Endothelial cell of umbilical vein (primary cell): ENCODE results near the gene FLVCR2. TPM values are rescaled to one million over a fixed set of nuclear protein-coding genes. Genes with fewer than 3 reads are reported as not detected.

Source experiments
- BruUV-seq: library from RNA; stranded (reverse); fragments of 400-500 nt; replicated peaks from 2 replicates; lab custom pipeline; 2021; lab: Mats Ljungman, UMichigan
- CTCF ChIA-PET: fragments of 300-600, 350-600 bp; sonication (Branson Sonifier 250); formaldehyde crosslinking; loops from one replicate; lab custom pipeline; 2021; ENCODE audit warnings: antibody characterized with exemption, inconsistent platforms; lab: Charles Lee
- POLR2A ChIA-PET: fragments of 300-600, 350-600 bp; sonication (Branson Sonifier 250); formaldehyde crosslinking; loops from one replicate; lab custom pipeline; 2021; ENCODE audit warnings: antibody characterized with exemption, inconsistent platforms; lab: Charles Lee
- DNase-seq: peaks from one replicate; pipeline ENCODE4 v3.0.0-alpha.2; 2011; ENCODE audit warnings: low read depth, low spot score
- FAIRE-seq: peaks from 2 replicates; lab custom pipeline; 2011; peaks lifted over from hg19 to GRCh38; lab: Jason Lieb, UNC
- H2AFZ ChIP-seq: 2 replicates; pipeline ENCODE4 v1.6.0; 2012; ENCODE audit warnings: low read depth, low read length, control low read depth, inconsistent platforms
- H3K27ac ChIP-seq: 2 replicates; pipeline ENCODE4 v1.5.1; 2011; ENCODE audit warnings: low read depth, mild to moderate bottlenecking, control low read depth, low read length, moderate library complexity; ENCODE audit not compliant: insufficient read depth
- H3K27me3 ChIP-seq, 2 experiments: 2 replicates each; pipeline versions ENCODE4 v1.6.0 to v1.6.1; 2011; ENCODE audit warnings: low read length in 2 of 2, mixed read lengths in 1 of 2; ENCODE audit not compliant: control insufficient read depth in 2 of 2, insufficient read depth in 2 of 2
- H3K36me3 ChIP-seq, 2 experiments: 2 replicates in 1 of 2; 3 replicates in 1 of 2; pipeline ENCODE4 v1.5.1; 2011; ENCODE audit warnings: low read length in 2 of 2, mild to moderate bottlenecking in 1 of 2, moderate library complexity in 1 of 2; ENCODE audit not compliant: control insufficient read depth in 2 of 2, insufficient read depth in 2 of 2; ENCODE audit errors: extremely low read depth in 1 of 2
- H3K4me1 ChIP-seq: 3 replicates; pipeline ENCODE4 v1.5.1; 2011; ENCODE audit warnings: mild to moderate bottlenecking, low read length; ENCODE audit not compliant: control insufficient read depth, insufficient read depth; ENCODE audit errors: extremely low read depth
- H3K4me2 ChIP-seq: 2 replicates; pipeline ENCODE4 v1.6.1; 2011; ENCODE audit warnings: low read length, control low read depth, mixed read lengths; ENCODE audit not compliant: insufficient read depth
- H3K4me3 ChIP-seq, 3 experiments: fragments of 200-600 bp in 1 of 3; sonication (generic), shearing (Covaris generic) in 1 of 3; replicated peaks in 1 of 3; 2 replicates each; pipeline ENCODE4 v1.5.1; 2011 to 2016; ENCODE audit warnings: control low read depth in 3 of 3, low read length in 3 of 3, mild to moderate bottlenecking in 2 of 3, inconsistent platforms in 1 of 3, low read depth in 1 of 3, moderate library complexity in 1 of 3; ENCODE audit not compliant: insufficient read depth in 1 of 3
- H3K79me2 ChIP-seq: 2 replicates; pipeline ENCODE4 v1.6.0; 2012; ENCODE audit warnings: low read length, inconsistent platforms; ENCODE audit not compliant: control insufficient read depth, insufficient read depth
- H3K9ac ChIP-seq: replicated peaks from 2 replicates; pipeline ENCODE3; 2011; ENCODE audit warnings: low read length, control low read depth; ENCODE audit not compliant: insufficient read depth; ENCODE audit errors: extremely low read depth
- H3K9me1 ChIP-seq: replicated peaks from 3 replicates; pipeline ENCODE4 v1.6.0; 2011; ENCODE audit warnings: mild to moderate bottlenecking, low read length; ENCODE audit not compliant: control insufficient read depth, insufficient read depth; ENCODE audit errors: extremely low read depth
- H3K9me3 ChIP-seq: replicated peaks from 2 replicates; pipeline ENCODE4 v1.5.1; 2012; ENCODE audit warnings: low read length, inconsistent platforms; ENCODE audit not compliant: control insufficient read depth, insufficient read depth
- H4K20me1 ChIP-seq: replicated peaks from 2 replicates; pipeline ENCODE3; 2011; ENCODE audit warnings: mild to moderate bottlenecking, low read length; ENCODE audit not compliant: control insufficient read depth, insufficient read depth; ENCODE audit errors: extremely low read depth
- EZH2 ChIP-seq: IDR thresholded peaks from 2 replicates; pipeline ENCODE4 v1.6.1; 2012; ENCODE audit warnings: borderline replicate concordance, low read depth, mild to moderate bottlenecking, moderate library complexity, low read length, inconsistent platforms; ENCODE audit not compliant: severe bottlenecking
- FOS ChIP-seq: IDR thresholded peaks from 2 replicates; pipeline ENCODE4 v1.6.1; 2011; ENCODE audit warnings: mild to moderate bottlenecking, low read length, moderate library complexity, borderline replicate concordance; ENCODE audit not compliant: insufficient read depth
- GATA2 ChIP-seq: IDR thresholded peaks from 2 replicates; pipeline ENCODE4 v1.7.0; 2011; ENCODE audit warnings: low read depth, mild to moderate bottlenecking, moderate library complexity, mixed read lengths, low read length; ENCODE audit not compliant: insufficient read length, insufficient read depth
- JUN ChIP-seq: IDR thresholded peaks from 2 replicates; pipeline ENCODE4 v1.6.1; 2011; ENCODE audit warnings: borderline replicate concordance, low read depth; ENCODE audit not compliant: insufficient read length, insufficient read depth
- MYC ChIP-seq: IDR thresholded peaks from one replicate; pipeline ENCODE4 v1.6.1; 2011; ENCODE audit warnings: mild to moderate bottlenecking, low read depth, low read length
- POLR2A ChIP-seq: IDR thresholded peaks from 2 replicates; pipeline ENCODE4 v1.6.1; 2012; ENCODE audit warnings: low read depth, mild to moderate bottlenecking, control low read depth, low read length
- POLR2AphosphoS5 ChIP-seq: IDR thresholded peaks from 2 replicates; pipeline ENCODE4 v1.6.1; 2012; ENCODE audit warnings: low read depth, mild to moderate bottlenecking, control low read depth, low read length, moderate library complexity; ENCODE audit not compliant: insufficient read depth
- dilution Hi-C: fragments of 300-500 bp; cut with MboI; formaldehyde crosslinking; loops from one replicate; pipeline ENCODE4 v1.15.0; 2019; ENCODE audit warnings: low sequenced_read_pairs; ENCODE audit not compliant: extremely low pct_ligation_motif_present
- intact Hi-C: fragments of 100-400 bp; cut with micrococcal nuclease; formaldehyde crosslinking; loops from one replicate; pipeline ENCODE4 v1.10.0; 2022
- polyA plus RNA-seq, 4 experiments: library from polyadenylated mRNA; depleted of rRNA in 3 of 4; stranded (reverse) in 3 of 4; unstranded in 1 of 4; fragments of >200 nt; gene quantifications; 2 replicates each; pipeline versions ENCODE4 v1.2.1 to v1.2.3, GENCODE V29; 2011 to 2012; ENCODE audit warnings: missing spikeins in 1 of 4
- total RNA-seq: library from RNA; stranded (reverse); gene quantifications from 2 replicates; pipeline ENCODE4 v1.2.3, GENCODE V29; 2021
- TF ChIP-seq, protein P1 (sequence below), 2 donors: IDR thresholded peaks; 1 replicate in 1 of 2; 2 replicates in 1 of 2; pipeline ENCODE4 v1.5.1; 2011; ENCODE audit warnings: low read length in 2 of 2, mild to moderate bottlenecking in 2 of 2, moderate library complexity in 2 of 2, control low read depth in 1 of 2, inconsistent platforms in 1 of 2, low read depth in 1 of 2; ENCODE audit not compliant: insufficient read depth in 1 of 2; ENCODE audit errors: extremely low read depth in 1 of 2
- TF ChIP-seq, protein P2 (sequence below): IDR thresholded peaks from 2 replicates; pipeline ENCODE4 v1.6.1; 2011; ENCODE audit not compliant: insufficient read depth, insufficient read length

Gene FLVCR2
- total and polyA plus RNA-seq, 2 donors (not counting 3 experiments of a cell fraction or from before 2014, with no cell fraction given): 1.4 to 4.9 TPM

DNA sequence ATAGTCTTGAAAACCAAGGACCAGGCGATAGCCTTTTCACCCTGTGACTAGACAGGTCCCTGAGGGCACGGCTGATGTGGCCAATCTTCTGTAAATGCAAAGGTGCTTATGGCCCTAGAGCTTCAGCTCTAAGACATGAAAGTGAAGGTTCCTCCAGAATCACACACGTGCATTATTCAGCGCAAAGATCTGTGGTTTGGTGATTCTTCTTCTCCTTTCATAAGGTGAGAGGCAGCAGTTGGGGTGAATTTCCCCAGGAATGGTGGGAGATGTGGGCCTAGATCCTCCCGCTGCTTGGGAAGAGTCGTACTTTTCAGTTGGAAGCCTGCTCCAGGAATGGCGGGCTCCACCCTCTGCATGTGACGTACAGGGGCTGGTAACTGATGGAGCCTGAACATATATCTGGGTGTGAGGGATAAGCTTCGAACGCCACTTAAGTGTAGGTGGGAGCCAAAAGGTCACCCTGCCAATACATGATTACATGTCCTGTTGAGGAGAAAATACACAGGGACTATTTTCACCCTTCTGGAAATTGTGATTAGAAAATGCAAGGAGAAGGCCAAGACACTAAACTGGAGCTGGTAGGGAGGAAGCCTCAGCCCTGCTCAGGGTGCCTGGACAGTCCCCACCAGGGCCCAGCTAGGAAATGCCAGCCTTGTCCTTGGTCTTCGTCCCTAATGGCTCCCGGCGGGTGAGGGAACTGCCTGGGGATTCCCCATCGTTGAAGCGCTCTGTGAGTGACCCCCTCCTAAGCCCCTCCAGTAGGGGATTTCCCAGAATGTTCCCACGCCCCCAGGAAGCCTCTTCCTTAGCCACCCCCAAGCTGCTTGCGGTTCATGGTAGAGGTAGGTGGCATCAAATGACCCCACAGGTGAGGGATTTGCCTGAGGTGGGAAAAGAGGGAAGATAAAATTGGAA, 38.6 kb upstream of the FLVCR2 start:
- Histone ChIP-seq H3K27ac (no peak overlapping the region), H3K4me1 (peaks cover 18% of the 10 kb centered on the region), H4K20me1 (no peaks in the 10 kb centered on the region), H3K36me3 (no peaks in the 10 kb centered on the region), H3K4me2 (no peak overlapping the region), H2AFZ (no peak overlapping the region), H3K9me1 (no peaks in the 10 kb centered on the region), H3K9ac (no peak overlapping the region), H3K4me3 (no peak overlapping the region), H3K9me3 (no peaks in the 10 kb centered on the region), H3K79me2 (no peaks in the 10 kb centered on the region), H3K27me3 (no peaks in the 10 kb centered on the region)
- intact Hi-C loops (no loop called here), dilution Hi-C loops (no loop called here)
- no TSS peak for BruUV-seq
- FAIRE-seq (no peak), DNase-seq (no peak)
- CTCF ChIA-PET: interaction anchor here (0.9 to 1.1 kb wide), 2 partner anchors 9 to 21 kb away, joined by 3 to 4 read pairs; no protein-coding TSS in a partner anchor
- TF ChIP-seq MYC (no peak), EZH2 (no peak), POLR2AphosphoS5 (no peak), FOS (no peak), GATA2 (no peak), JUN (no peak), POLR2A (no peak)
- TF ChIP-seq, protein P1, sequence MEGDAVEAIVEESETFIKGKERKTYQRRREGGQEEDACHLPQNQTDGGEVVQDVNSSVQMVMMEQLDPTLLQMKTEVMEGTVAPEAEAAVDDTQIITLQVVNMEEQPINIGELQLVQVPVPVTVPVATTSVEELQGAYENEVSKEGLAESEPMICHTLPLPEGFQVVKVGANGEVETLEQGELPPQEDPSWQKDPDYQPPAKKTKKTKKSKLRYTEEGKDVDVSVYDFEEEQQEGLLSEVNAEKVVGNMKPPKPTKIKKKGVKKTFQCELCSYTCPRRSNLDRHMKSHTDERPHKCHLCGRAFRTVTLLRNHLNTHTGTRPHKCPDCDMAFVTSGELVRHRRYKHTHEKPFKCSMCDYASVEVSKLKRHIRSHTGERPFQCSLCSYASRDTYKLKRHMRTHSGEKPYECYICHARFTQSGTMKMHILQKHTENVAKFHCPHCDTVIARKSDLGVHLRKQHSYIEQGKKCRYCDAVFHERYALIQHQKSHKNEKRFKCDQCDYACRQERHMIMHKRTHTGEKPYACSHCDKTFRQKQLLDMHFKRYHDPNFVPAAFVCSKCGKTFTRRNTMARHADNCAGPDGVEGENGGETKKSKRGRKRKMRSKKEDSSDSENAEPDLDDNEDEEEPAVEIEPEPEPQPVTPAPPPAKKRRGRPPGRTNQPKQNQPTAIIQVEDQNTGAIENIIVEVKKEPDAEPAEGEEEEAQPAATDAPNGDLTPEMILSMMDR (IDR thresholded peaks at IDR 0.05; ENCODE audit: extremely low read depth in 1 of 2, insufficient read depth in 1 of 2, low read depth in 1 of 2, low read length in 2 of 2): no peak
- TF ChIP-seq, protein P2, sequence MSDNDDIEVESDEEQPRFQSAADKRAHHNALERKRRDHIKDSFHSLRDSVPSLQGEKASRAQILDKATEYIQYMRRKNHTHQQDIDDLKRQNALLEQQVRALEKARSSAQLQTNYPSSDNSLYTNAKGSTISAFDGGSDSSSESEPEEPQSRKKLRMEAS: no peak
- POLR2A ChIA-PET: no interaction called here
